Ishikawa (cell line): ENCODE data around the gene PDE6H.

Source experiments
- CEBPB ChIP-seq: IDR thresholded peaks from 2 replicates; pipeline ENCODE4 v1.6.1; 2012
- CREB1 ChIP-seq: IDR thresholded peaks from 2 replicates; pipeline ENCODE4 v1.6.1; 2012; ENCODE audit warnings: low read depth
- EP300 ChIP-seq: IDR thresholded peaks from 2 replicates; pipeline ENCODE4 v1.6.1; 2012; ENCODE audit warnings: borderline replicate concordance
- FOXM1 ChIP-seq: IDR thresholded peaks from 2 replicates; pipeline ENCODE4 v1.6.1; 2012; ENCODE audit warnings: low read depth, borderline replicate concordance
- RAD21 ChIP-seq: IDR thresholded peaks from 2 replicates; pipeline ENCODE4 v1.6.1; 2012; ENCODE audit warnings: low read depth
- TAF1 ChIP-seq: IDR thresholded peaks from 2 replicates; pipeline ENCODE4 v1.6.1; 2012; ENCODE audit warnings: low read depth, mild to moderate bottlenecking
- TF ChIP-seq, protein P1 (sequence below): IDR thresholded peaks from 2 replicates; pipeline ENCODE4 v1.6.1; 2012

DNA sequence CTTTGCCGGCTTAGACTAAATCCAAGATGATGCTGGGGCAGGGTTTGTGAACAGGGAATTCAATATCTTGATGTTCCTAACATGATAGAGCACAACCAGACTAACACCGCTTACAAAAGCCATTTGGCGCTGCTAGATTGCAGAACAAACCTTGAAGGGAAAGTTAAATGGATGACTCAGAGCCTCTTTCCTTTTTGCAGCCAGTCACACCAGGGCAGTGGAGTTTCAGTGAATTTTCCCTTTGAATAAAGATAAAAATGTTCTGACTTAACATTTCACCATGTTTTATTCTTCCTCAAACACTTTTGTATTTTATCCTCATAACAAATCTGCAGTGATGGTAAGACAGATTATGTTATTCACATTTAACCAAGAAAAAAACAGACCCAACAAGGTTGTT is 47.3 kb downstream of the PDE6H start:
- TF ChIP-seq EP300 = no peak
- TF ChIP-seq, protein P1, sequence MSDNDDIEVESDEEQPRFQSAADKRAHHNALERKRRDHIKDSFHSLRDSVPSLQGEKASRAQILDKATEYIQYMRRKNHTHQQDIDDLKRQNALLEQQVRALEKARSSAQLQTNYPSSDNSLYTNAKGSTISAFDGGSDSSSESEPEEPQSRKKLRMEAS = no peak
- no peak for TF ChIP-seq TAF1
- no peak for TF ChIP-seq CEBPB
- TF ChIP-seq FOXM1 = no peak
- no peak for TF ChIP-seq CREB1
- TF ChIP-seq RAD21 = no peak
